Measurements from ENCODE around the gene HARBI1.
A peak's percentile ranks its signal among the peaks of the same experiment; 100 is the strongest.

The HARBI1 gene

DNA sequence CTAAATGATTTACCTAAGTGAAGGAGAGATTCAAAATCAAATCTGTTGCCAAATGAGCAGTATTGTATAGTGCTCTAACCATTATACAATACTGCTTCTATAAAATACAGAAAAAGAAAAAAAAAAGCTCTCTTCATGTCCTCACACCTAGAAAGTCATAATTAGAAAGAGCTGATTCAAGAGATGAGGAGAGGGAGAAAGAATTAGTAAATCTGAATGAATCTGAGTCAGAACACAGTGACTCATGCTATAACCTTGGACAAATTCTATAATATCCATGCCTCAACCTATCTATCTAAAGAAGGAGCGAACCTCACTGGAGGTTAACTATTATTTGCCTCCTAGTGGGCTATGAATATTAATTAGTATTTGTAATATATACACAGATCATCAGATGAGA lies 52.6 kb downstream of the HARBI1 start:
- H3K27ac Mint-ChIP-seq, result no peak overlapping the region

GRCh38 chr11:46562527-46562926 lies 54.5 kb downstream of the HARBI1 start:
- DNase-seq, result no peak

More for the DNA sequence above, 52.6 kb downstream of the HARBI1 start:
- peaks cover 15 to 32% of the 10 kb centered on the region in 2 donors for H3K4me1 Mint-ChIP-seq
- H3K36me3 Mint-ChIP-seq, result peaks cover 3 to 4% of the 10 kb centered on the region in 2 donors
- ATAC-seq (replicated peaks) (no peak), DNase-seq (no peak)
- no peaks in the 10 kb centered on the region for H3K27me3 Mint-ChIP-seq
- no peak overlapping the region for H3K4me3 Mint-ChIP-seq
- no peaks in the 10 kb centered on the region for H3K9me3 Mint-ChIP-seq

GRCh38 chr11:46560300-46560991 lies 56.6 kb downstream of the HARBI1 start:
- peaks cover 23 to 52% of the 10 kb centered on the region in 2 donors for H3K4me1 Mint-ChIP-seq
- no peaks in the 10 kb centered on the region for H3K27me3 Mint-ChIP-seq
- peak overlapping the region; percentile 94 for H3K27ac Mint-ChIP-seq
- H3K4me3 Mint-ChIP-seq, result peak overlapping the region; percentile 80 to 87
- peak; percentile 38 to 66 for ATAC-seq (replicated peaks)
- no peak for DNase-seq
- H3K36me3 Mint-ChIP-seq, result peaks cover 3 to 4% of the 10 kb centered on the region in 2 donors
- no peaks in the 10 kb centered on the region for H3K9me3 Mint-ChIP-seq

More at GRCh38 chr11:46562527-46562926, 54.5 kb downstream of the HARBI1 start:
- no peak for ATAC-seq (replicated peaks)
- Mint-ChIP-seq H3K27me3 (no peaks in the 10 kb centered on the region), H3K9me3 (no peaks in the 10 kb centered on the region), H3K36me3 (peaks cover 3 to 4% of the 10 kb centered on the region in 2 donors), H3K4me1 (peaks cover 17 to 45% of the 10 kb centered on the region in 2 donors), H3K27ac (no peak overlapping the region), H3K4me3 (no peak overlapping the region)

DNA sequence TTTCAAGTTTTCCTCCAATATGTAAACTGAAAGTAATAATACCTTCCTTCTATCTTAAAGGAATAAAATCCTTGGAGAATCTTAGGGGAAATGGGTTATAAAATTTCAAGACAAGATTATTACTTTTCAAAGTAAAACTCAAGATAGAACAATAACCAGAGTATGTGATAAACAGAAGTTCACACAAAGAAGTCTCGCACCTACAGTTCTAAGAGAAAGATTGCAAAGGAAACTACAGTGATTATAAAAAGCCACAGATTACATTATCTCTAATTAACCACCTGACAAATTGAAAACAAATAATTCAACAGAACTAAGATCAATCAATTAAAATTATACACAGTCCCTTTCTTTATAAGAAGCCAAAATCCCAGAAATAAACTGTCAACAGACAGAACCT lies 57.2 kb downstream of the HARBI1 start:
- H3K9me3 Mint-ChIP-seq, result no peaks in the 10 kb centered on the region
- H3K27ac Mint-ChIP-seq, result peak overlapping the region; percentile 94
- DNase-seq (no peak), ATAC-seq (replicated peaks) (no peak)
- H3K27me3 Mint-ChIP-seq, result no peaks in the 10 kb centered on the region
- peak overlapping the region in 1 of 2 donors; percentile 80 for H3K4me3 Mint-ChIP-seq
- H3K4me1 Mint-ChIP-seq, result peaks cover 25 to 59% of the 10 kb centered on the region in 2 donors
- peaks cover 3 to 4% of the 10 kb centered on the region in 2 donors for H3K36me3 Mint-ChIP-seq

DNA sequence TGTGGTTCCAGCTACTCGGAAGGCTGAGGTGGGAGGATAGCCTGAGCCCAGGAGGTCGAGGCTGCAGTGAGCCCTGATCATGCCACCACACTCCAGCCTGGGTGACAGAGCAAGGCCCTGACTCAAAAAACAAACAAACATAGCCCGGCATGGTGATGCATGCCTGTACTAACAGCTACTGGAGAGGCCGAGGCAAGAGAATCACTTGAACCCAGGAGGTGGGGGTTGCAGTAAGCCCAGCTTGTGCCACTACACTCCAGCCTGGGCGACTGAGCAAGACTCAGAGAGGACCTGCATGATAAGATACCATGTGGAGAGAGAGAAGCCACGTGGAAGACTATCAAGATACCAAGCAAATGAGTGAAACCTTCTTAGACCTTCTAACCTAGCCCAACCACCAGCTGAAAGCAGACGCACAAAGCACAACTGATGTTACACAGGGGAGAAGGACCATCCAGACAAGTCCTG lies 59.3 kb downstream of the HARBI1 start:
- Mint-ChIP-seq H3K36me3 (peaks cover 3 to 11% of the 10 kb centered on the region in 2 donors), H3K4me3 (no peak overlapping the region), H3K4me1 (peaks cover 32 to 74% of the 10 kb centered on the region in 2 donors), H3K9me3 (no peaks in the 10 kb centered on the region), H3K27me3 (no peaks in the 10 kb centered on the region), H3K27ac (no peak overlapping the region)
- ATAC-seq (replicated peaks) (no peak), DNase-seq (no peak)

- H3K36me3 Mint-ChIP-seq, result peaks cover 0 to 7% of the 10 kb centered on the region in 2 donors
- no peak overlapping the region for H3K4me3 Mint-ChIP-seq
- H3K4me1 Mint-ChIP-seq, result peaks cover 21 to 52% of the 10 kb centered on the region in 2 donors
- H3K27ac Mint-ChIP-seq, result no peak overlapping the region
- ATAC-seq (replicated peaks) (peak; percentile 92 to 95), DNase-seq (peak; percentile 21)
- no peaks in the 10 kb centered on the region for H3K9me3 Mint-ChIP-seq
- no peaks in the 10 kb centered on the region for H3K27me3 Mint-ChIP-seq
Measured at GRCh38 chr11:46555267-46556054, 61.6 kb downstream of the HARBI1 start.

GRCh38 chr11:46554213-46555147 lies 62.5 kb downstream of the HARBI1 start:
- peak overlapping the region in 1 of 2 donors; percentile 53 for H3K4me3 Mint-ChIP-seq

DNA sequence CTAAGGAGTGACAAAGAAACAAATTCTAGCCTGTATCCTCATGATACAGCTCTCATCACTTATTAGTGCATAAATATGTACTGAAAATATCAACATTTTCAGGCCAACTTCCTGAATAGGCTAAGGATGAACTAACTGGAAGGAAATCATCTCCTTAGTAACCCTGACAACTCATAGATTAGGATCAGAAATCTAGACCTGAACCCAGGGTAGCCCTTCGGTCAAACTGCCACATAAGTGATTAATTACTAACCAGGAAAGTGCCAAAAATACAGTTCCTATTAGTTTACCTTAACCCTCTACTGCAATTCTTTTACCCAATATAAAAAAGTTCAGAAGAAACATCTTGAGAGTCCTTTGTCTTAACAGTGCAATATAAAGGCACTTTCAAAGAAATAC lies 63.2 kb downstream of the HARBI1 start:
- DNase-seq, result no peak
- ATAC-seq (replicated peaks), result no peak
- Mint-ChIP-seq H3K27me3 (no peaks in the 10 kb centered on the region), H3K36me3 (peaks cover 0 to 7% of the 10 kb centered on the region in 2 donors), H3K4me1 (peaks cover 20 to 37% of the 10 kb centered on the region in 2 donors), H3K4me3 (no peak overlapping the region), H3K27ac (no peak overlapping the region), H3K9me3 (no peaks in the 10 kb centered on the region)

More at GRCh38 chr11:46554213-46555147, 62.5 kb downstream of the HARBI1 start:
- Mint-ChIP-seq H3K27ac (peak overlapping the region; percentile 7), H3K27me3 (no peaks in the 10 kb centered on the region), H3K9me3 (no peaks in the 10 kb centered on the region), H3K36me3 (peaks cover 0 to 7% of the 10 kb centered on the region in 2 donors), H3K4me1 (peaks cover 20 to 43% of the 10 kb centered on the region in 2 donors)
- no peak for DNase-seq
- ATAC-seq (replicated peaks), result no peak
